Adipose tissue (tissue), 3 donors: ENCODE results near the gene CENPX. TPM values are rescaled to one million over a fixed set of nuclear protein-coding genes. Genes with fewer than 3 reads are reported as not detected.

Source experiments
- H3K27ac ChIP-seq: one replicate; pipeline ENCODE4 v1.5.1; 2013; ENCODE audit warnings: low read depth, low read length
- WGBS, 3 donors: extraction: QIAGEN DNeasy Blood & Tissue Kit; methylation state at CpG; one replicate each; pipeline ENCODE4 v1.1.7; 2013; 5-methylcytosine and 5-hydroxymethylcytosine counted together
- polyA plus RNA-seq, 3 donors: library from polyadenylated mRNA; stranded (reverse); fragments of 200-250 nt; gene quantifications; one replicate each; pipeline ENCODE4 v1.2.3, GENCODE V29; 2013
- donor health status: healthy with polysubstance abuse.
- donor health status: Bipolar disorder and iron deficiency.
- donor health status: healthy.

The CENPX gene
- 10 to 100 TPM; 60.7 to 80.9 (median 76.8) TPM for polyA plus RNA-seq

DNA sequence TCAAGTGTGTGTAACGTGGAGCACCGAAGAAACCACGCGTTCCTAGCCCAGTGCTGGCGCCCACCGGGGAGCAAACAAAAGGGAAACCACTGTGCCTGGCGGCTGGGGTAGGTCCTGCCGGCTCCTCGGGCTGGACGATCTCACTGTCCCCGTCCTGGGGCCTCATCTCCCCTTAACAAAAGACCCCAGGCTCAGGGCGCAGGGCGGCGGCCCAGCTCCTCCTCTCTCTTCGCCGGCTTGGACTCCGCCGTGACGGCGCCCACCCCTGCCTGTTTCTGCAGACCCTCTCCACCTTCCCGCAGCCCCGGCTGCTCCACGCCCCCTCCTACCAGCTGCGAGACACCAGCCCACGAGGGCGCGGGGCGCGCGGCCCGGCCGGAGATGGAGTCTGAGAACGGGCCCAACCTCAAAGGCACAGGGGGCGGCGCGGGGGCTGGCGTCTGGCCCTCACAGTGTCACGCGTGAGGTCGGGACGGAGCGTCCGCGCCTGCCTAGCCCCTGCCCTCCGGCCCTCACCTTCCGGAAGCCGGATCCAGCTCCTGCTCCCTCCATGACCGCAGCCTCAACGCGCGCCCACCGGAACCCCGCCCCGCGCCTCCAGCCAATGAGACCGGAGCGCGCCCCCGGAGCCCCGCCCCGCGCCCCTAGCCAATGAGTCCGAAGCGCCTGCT, at the start of gene CENPX:
CENPX (minus strand) TSS at position 569 of the 671 bp plus-strand sequence; CDS start at position 552, 17 bp downstream.
- WGBS, 3 donors, result 0 to 1% (median 1%) methylated on average over 62 to 64 of the region's 64 CpGs
- H3K27ac ChIP-seq, result no peak within 1 kb of the TSS

DNA sequence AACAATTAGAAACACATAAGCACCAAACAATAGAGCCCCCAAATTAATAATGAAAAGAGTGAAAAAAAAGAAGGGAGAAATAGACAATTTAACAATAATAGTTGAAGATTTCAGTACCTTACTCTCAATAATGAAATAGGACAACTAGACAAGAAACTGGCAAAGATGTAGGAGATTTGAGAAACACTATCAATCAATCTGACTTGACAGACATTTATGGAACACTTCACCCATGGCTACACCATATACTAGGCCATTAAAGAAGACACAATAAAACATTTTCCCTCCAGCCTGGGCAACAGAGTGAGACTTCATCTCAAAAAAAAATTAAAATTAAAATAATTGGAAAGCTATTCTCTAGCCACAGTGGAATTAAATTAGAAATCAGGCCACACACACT, 47.9 kb upstream of the CENPX start:
- no peak overlapping the region for H3K27ac ChIP-seq

DNA sequence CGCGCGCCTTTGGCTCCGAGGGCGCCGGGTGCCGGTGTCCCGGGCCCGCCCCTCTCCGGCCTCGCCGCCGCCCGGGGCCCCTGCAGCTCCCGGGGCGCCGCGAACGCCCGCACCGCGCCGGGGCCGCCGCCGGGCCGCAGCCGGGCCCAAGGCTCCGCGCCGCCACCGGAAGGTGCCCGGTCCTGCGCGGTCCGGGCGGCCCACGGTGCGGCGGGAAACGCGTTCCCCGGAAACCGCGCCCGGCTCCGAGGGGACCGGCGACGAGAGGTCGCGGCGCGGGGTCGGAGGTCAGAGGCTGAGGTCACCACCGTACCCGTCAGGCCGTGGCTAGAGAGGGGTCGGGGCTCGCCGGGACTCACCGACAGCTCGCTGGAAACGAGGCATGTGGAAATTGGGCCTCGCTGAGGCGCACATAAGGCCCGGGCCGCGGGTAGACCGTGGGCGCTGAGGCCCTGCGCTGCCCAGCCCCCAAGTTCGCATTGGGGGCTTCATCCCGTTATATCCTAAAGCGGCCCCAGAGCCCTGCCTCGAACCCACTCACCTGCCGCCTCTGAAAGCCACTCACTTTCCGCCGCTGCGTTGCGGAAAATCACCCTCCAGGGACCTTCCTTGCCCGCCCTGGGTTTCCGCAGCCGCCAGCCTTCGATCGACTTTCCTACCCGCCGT, 43.1 kb upstream of the CENPX start, which contains the start of gene DUS1L:
DUS1L (minus strand) TSS at position 167 of the 666 bp plus-strand sequence. CDS start 745 bp downstream, outside the sequence.
- H3K27ac ChIP-seq, result peak within 1 kb of the TSS; percentile 43
- 9 to 15% (median 9%) methylated on average over 63 to 88 of the region's 88 CpGs for WGBS, 3 donors

DNA sequence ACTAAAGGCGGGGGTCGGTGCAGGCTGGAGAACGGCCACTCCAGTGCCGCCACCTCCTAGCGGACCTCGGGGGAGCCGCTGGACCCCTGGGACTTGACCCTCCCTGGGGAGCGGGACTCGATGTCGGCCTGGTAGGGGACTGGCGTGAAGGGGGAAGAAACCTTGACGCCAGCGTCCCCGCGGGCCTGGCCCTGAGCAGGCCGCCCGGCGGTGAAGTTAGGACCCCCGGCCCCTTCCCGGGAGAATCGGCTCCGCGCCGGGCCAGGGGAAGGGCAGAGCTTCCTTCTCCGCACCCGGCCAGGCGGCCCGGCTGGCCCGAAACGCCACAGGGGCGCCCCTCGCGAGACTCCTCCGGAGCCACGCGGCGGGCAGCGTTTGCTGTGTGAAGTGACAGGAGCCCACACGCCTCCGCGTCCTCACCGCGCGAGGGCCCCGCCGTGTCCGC, 42.5 kb upstream of the CENPX start:
- no peak overlapping the region for H3K27ac ChIP-seq
- whole genome bisulfite sequencing, 3 donors, result 0 to 1% (median 1%) methylated on average over 45 to 47 of the region's 47 CpGs

DNA sequence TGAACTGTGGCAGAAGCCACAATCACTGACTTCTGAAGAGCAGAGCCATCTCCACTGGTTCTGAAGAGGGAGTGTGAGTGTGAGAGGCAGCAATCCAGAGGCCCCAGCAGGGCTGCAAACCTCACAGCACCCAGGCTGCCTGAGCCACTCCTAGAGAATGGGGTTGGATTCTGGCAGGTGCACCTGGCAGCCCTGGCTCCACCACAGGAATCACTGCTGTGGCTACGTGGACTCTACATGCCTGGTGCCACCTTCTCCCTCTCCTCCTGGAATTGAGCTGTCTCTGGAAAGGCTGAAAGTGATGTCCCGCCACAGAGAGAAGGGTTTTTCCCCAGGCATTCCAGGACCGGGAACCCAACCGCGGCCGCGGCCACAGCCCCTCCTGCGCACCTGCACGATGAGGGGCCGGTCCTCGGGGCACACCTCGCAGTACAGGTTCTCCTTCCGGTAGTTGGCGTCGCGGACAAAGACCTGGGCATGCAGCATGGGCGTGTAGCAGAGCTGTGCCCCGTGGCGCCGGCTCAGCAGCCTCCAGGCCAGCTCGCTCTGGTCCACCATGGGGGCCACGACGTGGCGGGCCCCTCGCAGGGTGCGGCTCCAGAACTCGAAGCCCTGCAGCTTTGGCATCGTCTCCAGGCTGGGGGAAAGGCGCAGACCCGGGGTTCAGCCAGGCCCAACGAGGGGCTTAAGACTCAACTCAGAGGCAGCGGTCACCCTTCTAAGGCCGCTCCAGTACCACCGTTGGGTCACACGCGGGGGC, 41.9 kb upstream of the CENPX start:
- no peak overlapping the region for H3K27ac ChIP-seq
- 15 to 45% (median 37%) methylated on average over 36 of the region's 36 CpGs for WGBS, 3 donors

DNA sequence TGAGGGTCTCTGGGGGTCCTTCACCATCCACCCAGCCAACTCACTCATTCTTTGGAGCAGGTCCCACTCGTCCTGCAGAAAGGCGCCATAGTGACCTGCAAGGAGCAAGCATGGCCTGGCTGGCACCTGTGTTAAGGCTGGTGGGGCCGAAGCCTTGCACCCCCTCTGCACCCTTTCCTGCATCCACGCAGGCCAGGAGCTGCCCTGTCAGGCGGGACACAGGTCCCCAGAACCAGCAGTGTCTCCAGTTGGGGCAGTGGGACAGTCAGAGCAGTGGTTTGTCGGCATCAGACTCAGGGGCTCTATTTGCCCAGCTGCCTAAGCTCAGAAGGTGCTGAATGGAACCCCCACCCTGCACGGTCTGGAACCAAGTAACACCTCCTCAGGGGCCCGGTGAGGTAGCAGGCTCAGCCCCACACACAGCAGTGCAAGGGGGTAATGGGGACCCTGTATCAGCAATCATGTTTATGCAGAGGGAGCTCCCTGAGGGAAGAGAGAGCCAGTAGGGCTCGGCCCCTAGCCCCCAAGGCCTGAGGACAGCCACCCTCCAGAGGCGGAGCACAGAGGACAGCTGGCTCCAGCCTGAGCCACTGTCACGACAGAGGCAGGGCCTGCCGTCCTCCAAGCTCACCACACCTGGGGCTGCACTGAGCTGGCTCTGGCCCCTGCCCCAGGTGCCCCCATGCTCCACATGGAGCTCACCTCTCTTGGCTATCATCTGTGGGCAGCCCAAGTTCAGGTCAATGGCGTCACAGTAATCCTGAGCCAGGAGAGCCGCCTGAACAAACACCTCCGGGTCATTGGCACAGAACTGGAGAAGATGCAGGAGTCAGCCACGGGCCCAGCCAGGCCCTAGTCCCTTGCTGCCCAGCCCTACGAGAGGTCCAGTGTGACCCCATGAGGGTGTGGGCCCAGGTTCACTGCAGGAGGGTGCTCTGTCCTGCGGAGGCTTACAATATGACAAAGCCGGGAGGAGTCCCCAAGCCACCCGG, 41.0 kb upstream of the CENPX start:
- H3K27ac ChIP-seq, result no peak overlapping the region
- WGBS, 3 donors, result 69 to 83% (median 79%) methylated on average over 19 to 20 of the region's 20 CpGs

DNA sequence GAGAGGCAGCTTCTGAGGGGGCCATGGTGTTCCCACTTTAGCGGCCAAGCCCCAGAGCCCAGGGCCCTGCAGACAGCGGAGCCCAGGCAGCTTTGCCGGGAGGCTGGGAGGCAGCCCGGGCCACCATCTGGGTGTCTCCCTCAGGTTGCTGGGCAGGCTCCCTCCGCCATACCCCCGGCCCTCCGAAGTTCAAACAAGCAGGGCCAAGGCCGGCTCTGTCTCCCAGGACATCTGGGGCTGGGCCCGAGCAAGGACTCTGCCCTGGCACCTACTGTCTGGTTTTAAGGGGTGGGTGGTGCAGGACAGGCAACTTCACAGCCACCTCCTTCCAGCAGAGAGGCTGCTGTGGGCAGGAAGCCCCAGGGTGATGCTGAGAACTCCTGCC, 40.3 kb upstream of the CENPX start:
- WGBS, 3 donors, result 82 to 95% (median 93%) methylated on average over 9 of the region's 9 CpGs
- no peak overlapping the region for H3K27ac ChIP-seq

DNA sequence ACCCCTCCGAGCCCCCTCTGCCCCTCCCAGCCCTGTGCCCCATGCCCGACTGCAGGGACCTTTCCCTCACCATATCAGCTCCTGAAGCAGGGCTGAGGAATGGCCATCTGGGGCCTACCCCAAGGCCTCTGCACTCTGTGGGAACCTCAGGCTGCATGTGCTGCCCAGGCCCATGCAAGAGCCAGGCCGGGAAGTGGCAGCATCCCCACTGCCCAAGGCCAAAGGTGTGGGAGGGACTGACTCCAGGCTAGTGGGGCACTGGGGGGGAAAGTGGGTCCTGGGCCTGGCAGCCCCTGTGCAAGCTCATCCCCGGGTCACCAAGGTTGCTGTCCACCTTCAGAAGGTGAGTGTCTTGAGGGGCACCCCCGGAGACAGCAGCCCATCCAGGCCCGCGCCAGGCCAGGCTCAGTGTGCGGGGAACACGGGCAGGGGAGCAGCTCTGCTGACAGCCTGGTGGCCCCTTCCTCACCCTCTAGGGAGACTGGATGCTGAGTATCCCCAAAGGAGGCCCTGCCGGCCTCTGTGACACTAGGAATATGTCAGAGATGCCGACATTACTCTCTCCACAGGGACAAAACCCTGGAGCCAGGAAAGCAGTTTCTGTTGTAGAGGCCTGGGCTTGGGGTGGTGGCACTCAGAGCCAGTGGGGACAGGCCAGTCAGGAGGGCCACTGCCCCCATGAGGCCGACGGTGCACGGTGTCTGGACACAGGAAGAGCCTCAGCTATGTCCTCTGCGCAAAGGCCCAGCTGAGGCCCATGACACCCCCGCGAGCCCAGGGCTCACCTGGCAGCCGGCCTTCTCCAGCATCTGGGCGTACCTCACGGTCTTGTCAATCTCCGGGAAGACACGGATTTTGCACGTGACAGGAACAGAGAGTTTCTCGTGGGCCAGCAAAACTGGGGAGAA, 39.7 kb upstream of the CENPX start:
- H3K27ac ChIP-seq, result no peak overlapping the region
- WGBS, 3 donors, result 82 to 84% (median 84%) methylated on average over 24 of the region's 24 CpGs

DNA sequence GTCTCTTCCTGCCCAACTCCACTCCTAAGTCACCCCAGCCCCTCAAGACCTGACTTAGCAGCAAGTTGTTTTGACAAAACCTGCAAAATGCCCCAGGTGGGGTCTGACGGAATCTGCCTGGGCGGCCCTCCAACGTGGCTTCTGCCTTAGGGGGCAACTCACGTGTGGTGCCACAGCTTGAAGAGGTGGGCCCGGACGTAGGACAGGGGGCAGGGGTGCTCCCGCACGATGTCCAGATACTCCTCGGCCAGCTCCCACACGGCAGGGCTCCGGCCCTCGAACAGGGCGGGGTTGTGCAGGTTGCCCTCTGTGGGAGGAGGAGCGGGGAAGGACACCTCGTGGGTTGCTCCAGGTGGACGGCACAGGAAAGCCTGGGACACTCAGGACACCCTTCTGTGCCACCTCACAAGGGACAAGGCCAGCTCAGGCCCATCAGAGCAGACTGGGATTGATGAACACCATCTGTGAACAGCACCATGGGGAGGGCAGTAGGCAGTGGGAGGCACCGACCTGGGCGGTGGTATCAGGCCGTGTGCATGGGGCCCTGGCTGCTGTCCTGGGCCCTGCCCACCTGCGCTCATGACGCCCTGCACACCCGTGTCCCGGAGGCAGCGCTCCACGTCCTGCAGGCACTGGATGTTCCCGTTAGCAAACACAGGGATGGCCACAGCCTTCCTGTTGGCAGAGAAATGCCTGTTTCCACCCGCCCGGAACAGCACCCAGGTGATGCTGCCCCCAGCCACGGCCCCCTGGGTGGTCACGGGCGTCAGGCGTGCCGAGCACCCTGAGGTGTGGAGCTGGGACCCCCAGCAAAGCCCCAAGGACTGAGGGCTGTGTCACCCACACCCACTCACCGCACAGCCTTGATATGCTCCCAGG, 38.6 kb upstream of the CENPX start:
- WGBS, 3 donors, result 88 to 93% (median 89%) methylated on average over 34 of the region's 34 CpGs
- H3K27ac ChIP-seq, result no peak overlapping the region

DNA sequence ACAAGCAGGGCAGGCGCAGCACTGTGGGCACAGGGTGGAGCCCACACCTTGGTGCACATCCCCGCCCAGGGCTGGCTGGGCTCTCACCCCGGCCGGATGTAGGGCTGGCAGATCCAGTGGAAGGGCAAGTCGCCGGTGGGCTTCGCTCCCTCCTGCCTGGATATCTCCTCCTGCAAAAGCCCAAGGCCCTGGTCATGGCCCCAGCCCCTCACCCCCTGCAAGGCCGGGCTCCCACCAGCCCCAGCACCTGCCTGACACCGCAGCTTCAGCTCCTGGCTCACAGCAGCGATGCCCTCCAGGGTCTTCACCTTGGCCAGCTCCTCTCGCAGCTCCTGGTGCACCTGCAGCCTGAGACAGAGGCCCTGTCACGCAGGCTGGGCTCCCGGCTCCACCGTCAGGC, 37.9 kb upstream of the CENPX start:
- 87 to 90% (median 89%) methylated on average over 14 of the region's 14 CpGs for WGBS, 3 donors
- no peak overlapping the region for H3K27ac ChIP-seq

DNA sequence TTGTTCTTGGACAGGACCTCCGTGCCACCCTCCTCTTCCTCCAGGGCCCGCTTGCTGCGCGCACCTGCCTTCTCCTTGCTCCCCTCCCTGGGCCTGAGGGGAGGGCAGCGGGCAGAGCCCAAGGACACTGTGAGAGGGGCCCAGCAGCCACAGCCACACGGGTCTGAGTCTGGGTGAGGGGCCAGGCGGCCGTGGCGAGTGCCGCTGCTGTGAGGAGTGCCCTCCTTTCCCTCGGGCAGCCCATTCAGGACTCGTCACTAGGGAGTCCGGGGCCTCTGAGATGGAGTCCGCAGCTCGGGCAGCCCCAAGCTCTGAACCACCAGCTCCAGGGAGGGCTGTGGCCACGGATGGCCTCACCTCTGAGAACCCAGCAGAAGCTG, 37.3 kb upstream of the CENPX start:
- H3K27ac ChIP-seq, result no peak overlapping the region
- 82 to 87% (median 86%) methylated on average over 16 of the region's 16 CpGs for WGBS, 3 donors

DNA sequence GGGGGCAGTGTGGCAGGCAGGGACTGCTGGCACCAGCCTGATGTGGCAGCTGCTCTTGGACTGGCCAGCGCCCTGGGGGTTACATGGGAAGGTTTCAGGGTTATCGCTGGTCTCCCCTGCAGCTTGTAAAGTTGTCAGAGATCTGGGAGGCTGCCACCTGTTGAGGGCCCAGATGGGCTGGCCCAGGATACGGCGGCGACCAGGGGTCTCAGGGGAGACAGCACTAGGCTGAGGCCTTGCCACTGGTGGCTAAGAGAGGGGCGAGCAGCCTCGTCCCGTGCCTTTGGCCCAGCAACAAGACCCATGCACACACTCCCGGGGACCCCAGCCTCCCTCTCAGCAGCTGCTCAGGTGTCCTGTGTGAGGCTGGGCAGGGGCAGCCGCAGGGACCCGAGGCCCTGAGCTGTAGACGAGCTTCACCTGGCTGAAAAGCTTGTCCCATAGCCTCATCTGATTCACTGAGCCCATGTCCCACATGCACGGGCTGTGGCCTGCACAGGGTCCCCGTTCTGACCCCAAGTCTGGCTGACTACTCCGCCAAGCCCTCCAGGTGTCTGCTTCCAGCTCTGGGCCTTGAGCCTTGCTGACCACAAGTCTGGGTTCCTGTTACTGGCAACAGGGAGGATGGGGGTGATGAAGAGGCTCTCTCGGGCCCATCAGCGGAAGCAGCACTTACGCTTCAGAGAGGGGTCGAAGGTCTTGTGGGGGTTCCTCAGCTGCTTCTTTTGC, 36.8 kb upstream of the CENPX start:
- H3K27ac ChIP-seq, result no peak overlapping the region
- 78 to 83% (median 81%) methylated on average over 19 of the region's 19 CpGs for WGBS, 3 donors

DNA sequence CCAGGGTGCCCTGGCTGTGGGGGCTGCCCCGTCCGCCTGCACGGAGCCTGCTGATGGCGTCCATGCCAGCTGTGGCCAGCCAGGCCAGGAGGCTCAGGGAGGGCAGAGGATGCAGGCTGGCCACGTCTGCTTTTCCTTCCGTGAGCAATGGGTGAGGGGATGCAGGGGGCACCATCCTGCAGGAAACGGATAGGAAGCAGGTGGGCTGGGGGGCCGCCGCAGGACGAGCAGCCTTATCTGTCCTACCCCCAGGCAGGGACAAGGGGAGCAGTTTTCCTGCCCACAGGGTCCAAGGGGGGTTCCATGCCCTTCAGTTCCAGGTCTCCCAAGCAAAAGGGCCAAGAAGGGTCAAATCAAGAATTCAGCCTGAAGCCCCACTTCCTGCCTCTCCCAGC, 36.2 kb upstream of the CENPX start:
- H3K27ac ChIP-seq, result no peak overlapping the region
- 74 to 89% (median 83%) methylated on average over 10 of the region's 10 CpGs for WGBS, 3 donors

DNA sequence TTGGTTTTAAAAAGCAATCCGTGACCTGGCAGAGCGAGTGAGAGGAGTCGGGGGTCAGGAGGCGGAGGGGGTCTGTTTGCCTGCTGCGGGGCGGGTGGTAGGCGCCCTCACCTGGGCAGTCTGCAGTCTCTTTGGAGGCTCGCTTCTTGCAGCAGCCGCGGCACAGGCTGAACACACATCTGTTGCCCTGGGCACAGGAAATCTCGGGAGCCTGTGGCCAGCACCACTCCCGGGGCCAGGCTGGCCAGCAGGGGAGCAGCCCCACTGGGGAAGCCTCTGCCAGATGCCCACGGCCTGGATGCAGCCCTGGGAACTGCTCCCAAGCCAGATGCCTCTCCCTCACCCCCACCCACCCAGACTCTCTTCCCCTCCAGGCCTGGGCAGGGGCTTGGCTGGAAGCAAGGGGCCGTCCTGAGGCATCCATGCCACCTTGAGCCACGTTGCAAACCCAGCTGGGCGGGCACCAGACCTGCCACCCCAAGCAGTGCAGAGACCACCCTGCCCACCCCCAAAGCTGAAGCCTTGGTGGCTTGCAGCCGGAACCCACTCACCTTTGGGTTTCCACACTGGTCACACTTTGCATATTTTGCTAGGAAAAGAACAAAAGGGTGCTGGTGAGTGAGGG, 35.7 kb upstream of the CENPX start:
- H3K27ac ChIP-seq, result no peak overlapping the region
- WGBS, 3 donors, result 78 to 84% (median 79%) methylated on average over 17 of the region's 17 CpGs
